A673 (cell line): ENCODE results near the gene PRSS21.

Experiments
- CTCF ChIP-seq: fragments of 300-800, 200-600 bp; sonication (generic); conservative IDR thresholded peaks from 2 replicates; pipeline ENCODE4 v1.5.1; 2017; ENCODE audit warnings: low read depth, mild to moderate bottlenecking, antibody characterized with exemption, low read length, moderate library complexity, mixed read lengths
- EZH2 ChIP-seq: fragments of 200-600 bp; sonication (generic); IDR thresholded peaks from 2 replicates; pipeline ENCODE4 v1.6.1; 2017; ENCODE audit warnings: borderline replicate concordance, low read depth, mild to moderate bottlenecking, mixed read lengths, antibody characterized with exemption, low read length; ENCODE audit not compliant: poor library complexity, severe bottlenecking

DNA sequence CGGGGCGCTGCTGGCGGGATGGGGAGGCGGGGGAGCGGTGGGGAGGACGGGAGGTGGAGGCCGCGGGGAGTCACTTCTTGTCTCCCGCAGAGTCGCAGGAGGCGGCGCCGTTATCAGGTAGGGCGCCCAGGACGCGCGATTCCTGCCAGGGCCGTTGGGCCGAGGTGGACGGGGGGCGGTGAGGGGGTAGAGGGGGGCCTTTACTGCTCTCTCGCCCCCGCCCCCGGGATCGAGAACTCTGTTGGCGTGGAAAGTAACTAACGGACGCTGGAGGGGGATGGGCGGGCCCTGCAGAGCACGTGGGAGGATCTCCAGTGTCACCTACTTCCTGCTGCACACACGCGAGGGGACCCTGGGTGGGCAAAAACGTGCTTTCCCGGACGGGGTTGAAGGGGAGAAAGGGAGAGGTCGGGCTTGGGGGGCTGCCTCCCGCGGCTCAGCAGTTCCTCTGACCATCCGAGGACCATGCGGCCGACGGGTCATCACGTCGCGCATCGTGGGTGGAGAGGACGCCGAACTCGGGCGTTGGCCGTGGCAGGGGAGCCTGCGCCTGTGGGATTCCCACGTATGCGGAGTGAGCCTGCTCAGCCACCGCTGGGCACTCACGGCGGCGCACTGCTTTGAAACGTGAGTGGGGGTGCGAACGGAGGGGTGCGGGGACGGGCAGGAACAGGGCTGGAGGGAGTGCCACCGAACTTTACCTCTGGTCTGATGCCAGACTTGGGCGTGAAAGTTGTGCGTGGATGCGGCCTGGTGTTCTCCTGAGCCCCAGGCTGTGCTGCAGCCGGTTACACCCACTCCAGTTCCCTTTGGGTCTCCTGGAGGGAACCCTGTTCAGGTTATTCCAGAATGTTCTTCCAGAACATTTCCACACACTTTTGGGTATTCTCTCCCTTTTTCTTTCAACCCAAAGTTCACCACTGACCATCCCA, 569 bp downstream of the PRSS21 start:
- TF ChIP-seq CTCF (no peak), EZH2 (no peak)
